Measurements from ENCODE around the gene CACHD1. TPM values are rescaled to one million over a fixed set of nuclear protein-coding genes. Genes with fewer than 3 reads are reported as not detected.

The CACHD1 gene
- total RNA-seq, 4 donors from 2014 or later: 2.2 to 3.6 (median 2.9) TPM

- Histone ChIP-seq H3K27me3 (no peaks in the 10 kb centered on the region), H3K36me3 (no peaks in the 10 kb centered on the region), H3K9me3 (no peaks in the 10 kb centered on the region), H3K27ac (no peak overlapping the region), H3K4me3 (no peak overlapping the region), H3K4me1 (peaks cover 0 to 3% of the 10 kb centered on the region in 2 donors)
- no peak for TF ChIP-seq POLR2A (IDR thresholded peaks at IDR 0.05)
- TF ChIP-seq CTCF (IDR thresholded peaks at IDR 0.05 in 4 of 5, conservative IDR thresholded peaks at IDR 0.05 in 1 of 5): no peak
- DNase-seq: no peak
- intact Hi-C loops (cut with DNase I; ENCODE audit: low total_unique reads) (no loop called here), in situ Hi-C loops (cut with MboI; ENCODE audit: low sequenced_read_pairs in 4 of 4) (no loop called here)
- ATAC-seq: no peak
Measured at GRCh38 chr1:64567426-64568170, 97.7 kb downstream of the CACHD1 start.

GRCh38 chr1:64568171-64568450, 98.2 kb downstream of the CACHD1 start:
- intact Hi-C loops (cut with DNase I; ENCODE audit: low total_unique reads): no loop called here
- Histone ChIP-seq H3K4me3 (no peak overlapping the region), H3K27ac (no peak overlapping the region), H3K27me3 (no peaks in the 10 kb centered on the region), H3K4me1 (peaks cover 0 to 3% of the 10 kb centered on the region in 2 donors), H3K36me3 (no peaks in the 10 kb centered on the region), H3K9me3 (no peaks in the 10 kb centered on the region)
- DNase-seq: no peak
- TF ChIP-seq CTCF (IDR thresholded peaks at IDR 0.05 in 4 of 5, conservative IDR thresholded peaks at IDR 0.05 in 1 of 5): no peak
- ATAC-seq: no peak
- in situ Hi-C loops (cut with MboI; ENCODE audit: low sequenced_read_pairs in 4 of 4): no loop called here

GRCh38 chr1:64569411-64569810, 99.5 kb downstream of the CACHD1 start:
- no peaks in the 10 kb centered on the region for H3K27me3 ChIP-seq
- no peak for DNase-seq
- H3K27ac ChIP-seq: no peak overlapping the region
- H3K4me1 ChIP-seq: peaks cover 0 to 3% of the 10 kb centered on the region in 2 donors
- H3K36me3 ChIP-seq: no peaks in the 10 kb centered on the region
- intact Hi-C loops (cut with DNase I; ENCODE audit: low total_unique reads) (no loop called here), in situ Hi-C loops (cut with MboI; ENCODE audit: low sequenced_read_pairs in 4 of 4) (no loop called here)
- no peak for TF ChIP-seq POLR2A (IDR thresholded peaks at IDR 0.05)
- no peak for TF ChIP-seq CTCF (IDR thresholded peaks at IDR 0.05 in 4 of 5, conservative IDR thresholded peaks at IDR 0.05 in 1 of 5)
- H3K4me3 ChIP-seq: no peak overlapping the region
- no peaks in the 10 kb centered on the region for H3K9me3 ChIP-seq
- ATAC-seq: no peak

- intact Hi-C loops (cut with DNase I; ENCODE audit: low total_unique reads) (no loop called here), in situ Hi-C loops (cut with MboI; ENCODE audit: low sequenced_read_pairs in 4 of 4) (no loop called here)
- no peaks in the 10 kb centered on the region for H3K9me3 ChIP-seq
- no peaks in the 10 kb centered on the region for H3K27me3 ChIP-seq
- TF ChIP-seq POLR2A (IDR thresholded peaks at IDR 0.05) (no peak), CTCF (IDR thresholded peaks at IDR 0.05 in 4 of 5, conservative IDR thresholded peaks at IDR 0.05 in 1 of 5) (no peak)
- no peak overlapping the region for H3K27ac ChIP-seq
- ATAC-seq (no peak), DNase-seq (no peak)
- peaks cover 0 to 3% of the 10 kb centered on the region in 2 donors for H3K4me1 ChIP-seq
- H3K4me3 ChIP-seq: no peak overlapping the region
- no peaks in the 10 kb centered on the region for H3K36me3 ChIP-seq
Measured at GRCh38 chr1:64570267-64570855, 100.4 kb downstream of the CACHD1 start.

Measured in gastrocnemius medialis (tissue), 4 donors.